H9 (cell line): ENCODE data around the gene UBE4B. TPM values are rescaled to one million over a fixed set of nuclear protein-coding genes. Genes with fewer than 3 reads are reported as not detected.

Source experiments
- DNase-seq: peaks from one replicate; pipeline ENCODE4 v3.0.0-alpha.2; 2017
- H2AFZ ChIP-seq: one replicate; pipeline ENCODE4 v1.6.1; 2013; ENCODE audit warnings: mild to moderate bottlenecking, low read length, control low read depth, moderate library complexity
- H2AK5ac ChIP-seq: 2 replicates; pipeline ENCODE4 v1.6.1; 2013; ENCODE audit warnings: low read length, control low read depth, mixed read lengths; ENCODE audit not compliant: insufficient read length
- H2BK120ac ChIP-seq: one replicate; pipeline ENCODE4 v1.6.1; 2013; ENCODE audit warnings: low read depth, mild to moderate bottlenecking, low read length, control low read depth, inconsistent platforms; ENCODE audit not compliant: poor library complexity, severe bottlenecking
- H2BK12ac ChIP-seq: 2 replicates; pipeline ENCODE4 v1.6.1; 2013; ENCODE audit warnings: low read length, control low read depth, mixed read lengths, low read depth; ENCODE audit not compliant: insufficient read length
- H2BK15ac ChIP-seq: 2 replicates; pipeline ENCODE4 v1.6.1; 2013; ENCODE audit warnings: low read depth, low read length, control low read depth
- H2BK20ac ChIP-seq: one replicate; pipeline ENCODE4 v1.6.1; 2013; ENCODE audit warnings: low read depth, mild to moderate bottlenecking, low read length, control low read depth, inconsistent platforms; ENCODE audit not compliant: poor library complexity, severe bottlenecking
- H2BK5ac ChIP-seq: 2 replicates; pipeline ENCODE4 v1.6.1; 2013; ENCODE audit warnings: low read length, control low read depth, mixed read lengths; ENCODE audit not compliant: insufficient read length
- H3K14ac ChIP-seq: 2 replicates; pipeline ENCODE4 v1.6.1; 2013; ENCODE audit warnings: low read length, control low read depth; ENCODE audit not compliant: insufficient read depth
- H3K18ac ChIP-seq: 2 replicates; pipeline ENCODE4 v1.6.1; 2013; ENCODE audit warnings: low read depth, mild to moderate bottlenecking, mixed read lengths, low read length, control low read depth; ENCODE audit not compliant: insufficient read length
- H3K23ac ChIP-seq: 2 replicates; pipeline ENCODE4 v1.6.1; 2013; ENCODE audit warnings: low read length, control low read depth, mixed read lengths, low read depth; ENCODE audit not compliant: insufficient read length
- H3K23me2 ChIP-seq: 2 replicates; pipeline ENCODE4 v1.6.1; 2013; ENCODE audit warnings: low read depth, mild to moderate bottlenecking, mixed read lengths, low read length, control low read depth; ENCODE audit not compliant: insufficient read length, poor library complexity, severe bottlenecking
- H3K27ac ChIP-seq: 2 replicates; pipeline ENCODE4 v1.5.1; 2013; ENCODE audit warnings: low read length, control low read depth, mixed read lengths, low read depth; ENCODE audit not compliant: insufficient read length
- H3K27me3 ChIP-seq: 2 replicates; pipeline ENCODE4 v1.6.1; 2013; ENCODE audit warnings: low read length, control low read depth, inconsistent platforms; ENCODE audit not compliant: insufficient read depth
- H3K4ac ChIP-seq: 2 replicates; pipeline ENCODE4 v1.6.1; 2013; ENCODE audit warnings: low read depth, mild to moderate bottlenecking, control low read depth, inconsistent platforms, low read length, moderate library complexity
- H3K4me1 ChIP-seq: 2 replicates; pipeline ENCODE4 v1.6.1; 2013; ENCODE audit warnings: low read length, control low read depth, inconsistent platforms; ENCODE audit not compliant: insufficient read depth
- H3K4me2 ChIP-seq: 2 replicates; pipeline ENCODE4 v1.6.1; 2013; ENCODE audit warnings: low read length, control low read depth, mixed read lengths; ENCODE audit not compliant: insufficient read length, insufficient read depth
- H3K56ac ChIP-seq: 2 replicates; pipeline ENCODE4 v1.6.1; 2013; ENCODE audit warnings: low read depth, mild to moderate bottlenecking, mixed read lengths, low read length, control low read depth; ENCODE audit not compliant: insufficient read length
- H3K79me1 ChIP-seq: 2 replicates; pipeline ENCODE4 v1.6.1; 2013; ENCODE audit warnings: low read depth, mild to moderate bottlenecking, moderate library complexity, low read length, control low read depth, inconsistent platforms; ENCODE audit not compliant: insufficient read depth, poor library complexity, severe bottlenecking
- H3K79me2 ChIP-seq: 2 replicates; pipeline ENCODE4 v1.6.1; 2013; ENCODE audit warnings: low read length, control low read depth, inconsistent platforms; ENCODE audit not compliant: insufficient read depth
- H3K9ac ChIP-seq: 2 replicates; pipeline ENCODE4 v1.6.1; 2013; ENCODE audit warnings: low read length, control low read depth, mixed read lengths; ENCODE audit not compliant: insufficient read length; ENCODE audit errors: extremely low read depth
- H3K9me3 ChIP-seq: one replicate; pipeline ENCODE4 v1.6.1; 2013; ENCODE audit warnings: low read depth, low read length, inconsistent platforms; ENCODE audit not compliant: control insufficient read depth
- H3T11ph ChIP-seq: one replicate; pipeline ENCODE4 v1.6.1; 2013; ENCODE audit warnings: mild to moderate bottlenecking, low read length, control low read depth, inconsistent platforms
- H4K20me1 ChIP-seq: one replicate; pipeline ENCODE4 v1.6.1; 2013; ENCODE audit not compliant: control insufficient read depth, insufficient read length, insufficient read depth
- H4K5ac ChIP-seq: 2 replicates; pipeline ENCODE4 v1.6.1; 2013; ENCODE audit warnings: low read depth, mild to moderate bottlenecking, mixed read lengths, low read length, control low read depth; ENCODE audit not compliant: insufficient read length
- H4K8ac ChIP-seq: replicated peaks from 2 replicates; pipeline ENCODE4 v1.6.1; 2013; ENCODE audit warnings: low read length, control low read depth, mixed read lengths, low read depth; ENCODE audit not compliant: insufficient read length
- H4K91ac ChIP-seq: 2 replicates; pipeline ENCODE4 v1.6.1; 2013; ENCODE audit warnings: low read depth, mild to moderate bottlenecking, moderate library complexity, mixed read lengths, low read length, control low read depth; ENCODE audit not compliant: insufficient read length
- H3K27ac Mint-ChIP-seq, 3 experiments: 2 replicates in 2 of 3; 3 replicates in 1 of 3; pipeline ENCODE4 v1.8.0; 2020 to 2021; ENCODE audit warnings: mixed read lengths in 3 of 3, mild to moderate bottlenecking in 1 of 3, moderate library complexity in 1 of 3
- H3K27me3 Mint-ChIP-seq: 2 replicates; pipeline ENCODE4 v1.8.0; 2021; ENCODE audit warnings: low read depth, mild to moderate bottlenecking, moderate library complexity, mixed read lengths
- H3K36me3 Mint-ChIP-seq, 3 experiments: 2 replicates in 2 of 3; 3 replicates in 1 of 3; pipeline ENCODE4 v1.8.0; 2020 to 2021; ENCODE audit warnings: low read depth in 3 of 3, mixed read lengths in 3 of 3; ENCODE audit not compliant: insufficient read depth in 1 of 3
- H3K4me1 Mint-ChIP-seq, 2 experiments: 2 replicates each; pipeline ENCODE4 v1.8.0; 2020; ENCODE audit warnings: mixed read lengths in 2 of 2
- H3K4me3 Mint-ChIP-seq, 2 experiments: 2 replicates in 1 of 2; 3 replicates in 1 of 2; pipeline ENCODE4 v1.8.0; 2020 to 2021; ENCODE audit warnings: mild to moderate bottlenecking in 2 of 2, mixed read lengths in 2 of 2, moderate library complexity in 1 of 2
- H3K9me3 Mint-ChIP-seq, 2 experiments: 2 replicates in 1 of 2; 3 replicates in 1 of 2; pipeline ENCODE4 v1.8.0; 2020; ENCODE audit warnings: mild to moderate bottlenecking in 2 of 2, mixed read lengths in 2 of 2, moderate library complexity in 1 of 2
- WGBS: extraction: QIAGEN DNeasy Blood & Tissue Kit; methylation state at CpG from one replicate; pipeline ENCODE4 v1.1.7; 2013; ENCODE audit warnings: missing lambda C conversion rate, low lambda C conversion rate, mixed read lengths; ENCODE audit not compliant: insufficient read length; ENCODE audit errors: extremely low coverage; 5-methylcytosine and 5-hydroxymethylcytosine counted together
- total RNA-seq: library from RNA; stranded (reverse); gene quantifications from 2 replicates; pipeline ENCODE4 v1.2.1, GENCODE V29; 2021
- TF ChIP-seq, protein P1 (sequence below): fragments of 200-600 bp; sonication (generic); conservative IDR thresholded peaks from 3 replicates; pipeline ENCODE4 v1.8.0; 2021; ENCODE audit warnings: antibody characterized with exemption, mild to moderate bottlenecking

UBE4B gene
- total RNA-seq, 1 experiment from 2014 or later = 67.6 TPM

GRCh38 chr1:10106241-10106640 lies 73.5 kb downstream of the UBE4B start:
- Histone ChIP-seq H3K4ac (no peak overlapping the region), H3K18ac (no peak overlapping the region), H3K14ac (no peak overlapping the region), H3K79me1 (no peaks in the 10 kb centered on the region), H3K4me2 (no peak overlapping the region), H3K79me2 (no peaks in the 10 kb centered on the region), H2BK5ac (no peak overlapping the region), H4K8ac (no peak overlapping the region), H3K56ac (no peak overlapping the region), H2BK20ac (no peak overlapping the region), H2AFZ (no peak overlapping the region), H2BK15ac (no peak overlapping the region), H2BK12ac (no peak overlapping the region), H3K9ac (no peak overlapping the region), H3K23ac (no peak overlapping the region), H3K4me1 (no peaks in the 10 kb centered on the region), H3K27ac (no peak overlapping the region), H4K91ac (no peak overlapping the region), H3K23me2 (no peaks in the 10 kb centered on the region), H2BK120ac (no peak overlapping the region), H4K20me1 (no peaks in the 10 kb centered on the region), H4K5ac (no peak overlapping the region), H3T11ph (no peak overlapping the region), H3K9me3 (no peaks in the 10 kb centered on the region), H3K27me3 (no peaks in the 10 kb centered on the region; the same call in 1 of the 2 replicates), H2AK5ac (no peak overlapping the region)
- Mint-ChIP-seq H3K9me3 (no peaks in the 10 kb centered on the region), H3K4me3 (no peak overlapping the region), H3K27me3 (no peaks in the 10 kb centered on the region), H3K27ac (peak overlapping the region; percentile 25 to 80 (median 71); a peak in 5 of 7 replicates), H3K36me3 (peaks cover 16 to 70% (median 52%) of the 10 kb centered on the region in 3 experiments; a peak in 6 of 7 replicates), H3K4me1 (peaks cover 0 to 10% of the 10 kb centered on the region in 2 experiments; a peak in 2 of 4 replicates)
- no CpG with 5 or more reads among the region's 17 CpGs for WGBS
- TF ChIP-seq, protein P1, sequence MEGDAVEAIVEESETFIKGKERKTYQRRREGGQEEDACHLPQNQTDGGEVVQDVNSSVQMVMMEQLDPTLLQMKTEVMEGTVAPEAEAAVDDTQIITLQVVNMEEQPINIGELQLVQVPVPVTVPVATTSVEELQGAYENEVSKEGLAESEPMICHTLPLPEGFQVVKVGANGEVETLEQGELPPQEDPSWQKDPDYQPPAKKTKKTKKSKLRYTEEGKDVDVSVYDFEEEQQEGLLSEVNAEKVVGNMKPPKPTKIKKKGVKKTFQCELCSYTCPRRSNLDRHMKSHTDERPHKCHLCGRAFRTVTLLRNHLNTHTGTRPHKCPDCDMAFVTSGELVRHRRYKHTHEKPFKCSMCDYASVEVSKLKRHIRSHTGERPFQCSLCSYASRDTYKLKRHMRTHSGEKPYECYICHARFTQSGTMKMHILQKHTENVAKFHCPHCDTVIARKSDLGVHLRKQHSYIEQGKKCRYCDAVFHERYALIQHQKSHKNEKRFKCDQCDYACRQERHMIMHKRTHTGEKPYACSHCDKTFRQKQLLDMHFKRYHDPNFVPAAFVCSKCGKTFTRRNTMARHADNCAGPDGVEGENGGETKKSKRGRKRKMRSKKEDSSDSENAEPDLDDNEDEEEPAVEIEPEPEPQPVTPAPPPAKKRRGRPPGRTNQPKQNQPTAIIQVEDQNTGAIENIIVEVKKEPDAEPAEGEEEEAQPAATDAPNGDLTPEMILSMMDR = no peak
- no peak for DNase-seq
